ENCODE measurements around the gene AGO4. TPM values are rescaled to one million over a fixed set of nuclear protein-coding genes. Genes with fewer than 3 reads are reported as not detected.

AGO4 gene
- total and polyA plus RNA-seq, 2 donors (not counting 1 experiment from before 2014, with no cell fraction given), result 10.2 to 25.6 TPM

DNA sequence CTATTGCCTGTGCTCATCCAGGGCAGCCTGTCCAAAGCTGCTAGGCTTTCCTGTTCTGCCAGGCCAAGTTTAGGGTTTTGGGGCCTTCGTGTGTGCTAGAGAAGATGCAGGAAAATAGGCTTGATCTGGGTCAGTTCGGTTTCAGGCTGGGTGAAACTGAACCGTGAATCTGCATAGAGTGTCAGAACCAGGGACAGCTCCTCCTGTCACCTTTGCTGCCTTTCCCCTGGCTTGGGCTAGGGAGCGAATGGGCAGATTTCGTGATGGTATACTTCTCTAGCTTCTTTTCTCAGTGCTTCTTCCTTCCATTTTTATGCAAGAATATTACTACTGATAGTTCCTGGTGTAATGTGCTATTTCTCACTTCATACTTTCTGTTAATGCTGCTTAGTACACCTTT, 69.2 kb downstream of the AGO4 start:
- Histone ChIP-seq H2AFZ (ENCODE audit: low read length) (no peak overlapping the region), H3K9ac (ENCODE audit: insufficient read depth, low read length) (no peak overlapping the region), H3K27me3 (ENCODE audit: control insufficient read depth, insufficient read depth, low read length) (no peaks in the 10 kb centered on the region), H3K4me3 (replicated peaks in 1 of 4; ENCODE audit: control extremely low read depth in 1 of 4, insufficient read depth in 1 of 4, low read depth in 3 of 4, low read length in 4 of 4) (no peak overlapping the region), H4K20me1 (ENCODE audit: control insufficient read depth, extremely low read depth, insufficient read depth, low read length) (no peaks in the 10 kb centered on the region), H3K9me3 (ENCODE audit: control insufficient read depth, insufficient read depth, low read depth, low read length) (no peaks in the 10 kb centered on the region), H3K36me3 (ENCODE audit: control insufficient read depth, insufficient read depth, low read length) (no peaks in the 10 kb centered on the region), H3K27ac (ENCODE audit: insufficient read depth, low read length) (no peak overlapping the region), H3K79me2 (ENCODE audit: control insufficient read depth, insufficient read depth, low read length) (no peaks in the 10 kb centered on the region), H3K4me1 (ENCODE audit: control insufficient read depth, extremely low read depth, insufficient read depth, low read length) (no peaks in the 10 kb centered on the region), H3K4me2 (ENCODE audit: extremely low read depth, insufficient read depth, low read length) (no peak overlapping the region)
- peak in 1 of 2 donors; percentile 18 for DNase-seq (ENCODE audit: low read depth in 2 of 2)
- TF ChIP-seq EZH2 (IDR thresholded peaks at IDR 0.05; ENCODE audit: low read length, missing control alignments) (no peak), CTCF (conservative IDR thresholded peaks at IDR 0.05 in 1 of 2, IDR thresholded peaks at IDR 0.05 in 1 of 2; ENCODE audit: low read depth in 1 of 2, low read length in 2 of 2) (no peak)

DNA sequence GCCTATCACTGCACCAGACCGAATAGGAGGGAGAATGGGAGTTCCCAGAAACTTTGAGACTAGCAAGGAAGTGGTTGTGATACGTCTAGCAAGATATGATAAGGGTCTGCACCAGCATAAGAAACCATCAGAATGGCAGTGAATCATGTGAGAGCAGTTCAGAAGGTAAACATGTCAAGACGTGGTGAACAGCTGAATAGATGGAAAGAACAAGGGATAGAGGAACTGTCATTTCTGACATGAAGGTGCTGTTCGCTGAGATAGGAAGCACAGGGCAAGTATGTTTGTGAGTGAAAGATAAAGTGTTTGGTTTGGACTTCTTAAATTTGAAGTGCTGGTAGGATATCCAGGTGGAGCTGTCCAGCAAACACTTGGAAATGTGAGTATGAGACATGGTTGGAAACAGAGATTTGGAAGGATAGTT, 74.0 kb downstream of the AGO4 start:
- Histone ChIP-seq H3K4me1 (ENCODE audit: control insufficient read depth, extremely low read depth, insufficient read depth, low read length) (no peaks in the 10 kb centered on the region), H4K20me1 (ENCODE audit: control insufficient read depth, extremely low read depth, insufficient read depth, low read length) (no peaks in the 10 kb centered on the region), H3K4me3 (replicated peaks in 1 of 4; ENCODE audit: control extremely low read depth in 1 of 4, insufficient read depth in 1 of 4, low read depth in 3 of 4, low read length in 4 of 4) (no peak overlapping the region), H3K9me3 (ENCODE audit: control insufficient read depth, insufficient read depth, low read depth, low read length) (no peaks in the 10 kb centered on the region), H2AFZ (ENCODE audit: low read length) (no peak overlapping the region), H3K9ac (ENCODE audit: insufficient read depth, low read length) (no peak overlapping the region), H3K36me3 (ENCODE audit: control insufficient read depth, insufficient read depth, low read length) (no peaks in the 10 kb centered on the region), H3K4me2 (ENCODE audit: extremely low read depth, insufficient read depth, low read length) (no peak overlapping the region), H3K27me3 (ENCODE audit: control insufficient read depth, insufficient read depth, low read length) (no peaks in the 10 kb centered on the region), H3K79me2 (ENCODE audit: control insufficient read depth, insufficient read depth, low read length) (no peaks in the 10 kb centered on the region), H3K27ac (ENCODE audit: insufficient read depth, low read length) (no peak overlapping the region)
- TF ChIP-seq CTCF (conservative IDR thresholded peaks at IDR 0.05 in 1 of 2, IDR thresholded peaks at IDR 0.05 in 1 of 2; ENCODE audit: low read depth in 1 of 2, low read length in 2 of 2) (no peak), EZH2 (IDR thresholded peaks at IDR 0.05; ENCODE audit: low read length, missing control alignments) (no peak)
- DNase-seq (ENCODE audit: low read depth in 2 of 2), result no peak

- Histone ChIP-seq H4K20me1 (ENCODE audit: control insufficient read depth, extremely low read depth, insufficient read depth, low read length) (no peaks in the 10 kb centered on the region), H3K27me3 (ENCODE audit: control insufficient read depth, insufficient read depth, low read length) (no peaks in the 10 kb centered on the region), H3K4me3 (replicated peaks in 1 of 4; ENCODE audit: control extremely low read depth in 1 of 4, insufficient read depth in 1 of 4, low read depth in 3 of 4, low read length in 4 of 4) (peak overlapping the region in 2 of 4 experiments; percentile 7 to 35), H3K9ac (ENCODE audit: insufficient read depth, low read length) (no peak overlapping the region), H3K4me2 (ENCODE audit: extremely low read depth, insufficient read depth, low read length) (peak overlapping the region; percentile 37), H3K9me3 (ENCODE audit: control insufficient read depth, insufficient read depth, low read depth, low read length) (no peaks in the 10 kb centered on the region), H3K27ac (ENCODE audit: insufficient read depth, low read length) (no peak overlapping the region), H3K79me2 (ENCODE audit: control insufficient read depth, insufficient read depth, low read length) (no peaks in the 10 kb centered on the region), H3K36me3 (ENCODE audit: control insufficient read depth, insufficient read depth, low read length) (no peaks in the 10 kb centered on the region), H2AFZ (ENCODE audit: low read length) (peak overlapping the region; percentile 37), H3K4me1 (ENCODE audit: control insufficient read depth, extremely low read depth, insufficient read depth, low read length) (no peaks in the 10 kb centered on the region)
- no peak for DNase-seq (ENCODE audit: low read depth in 2 of 2)
- TF ChIP-seq EZH2 (IDR thresholded peaks at IDR 0.05; ENCODE audit: low read length, missing control alignments), result no peak
- TF ChIP-seq CTCF (conservative IDR thresholded peaks at IDR 0.05 in 1 of 2, IDR thresholded peaks at IDR 0.05 in 1 of 2; ENCODE audit: low read depth in 1 of 2, low read length in 2 of 2), result no peak
Observed at GRCh38 chr1:35882586-35882944, 74.7 kb downstream of the AGO4 start.

Measured in fibroblast of lung (primary cell).